ENCODE data around the gene WARS2.

WARS2 gene

DNA sequence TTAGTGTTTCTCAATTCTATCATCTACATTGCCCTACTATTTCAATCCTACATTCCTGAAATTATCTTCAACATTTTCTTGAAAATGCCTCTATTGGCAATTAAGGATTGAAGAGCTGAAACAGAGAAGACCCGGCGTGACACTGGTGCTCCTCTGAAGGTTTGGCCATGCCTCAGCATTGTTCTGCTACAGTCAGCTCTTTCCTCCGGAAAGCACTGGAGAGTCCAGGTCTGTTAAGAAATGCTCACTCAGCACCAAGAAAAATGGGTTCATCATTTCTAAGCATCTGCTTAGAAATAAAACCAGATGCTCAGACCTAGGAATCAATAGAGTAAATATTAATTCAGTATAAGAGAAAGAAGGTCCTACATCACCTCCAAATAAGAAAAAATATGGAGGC lies 58.8 kb downstream of the WARS2 start:
- no peak for DNase-seq

DNA sequence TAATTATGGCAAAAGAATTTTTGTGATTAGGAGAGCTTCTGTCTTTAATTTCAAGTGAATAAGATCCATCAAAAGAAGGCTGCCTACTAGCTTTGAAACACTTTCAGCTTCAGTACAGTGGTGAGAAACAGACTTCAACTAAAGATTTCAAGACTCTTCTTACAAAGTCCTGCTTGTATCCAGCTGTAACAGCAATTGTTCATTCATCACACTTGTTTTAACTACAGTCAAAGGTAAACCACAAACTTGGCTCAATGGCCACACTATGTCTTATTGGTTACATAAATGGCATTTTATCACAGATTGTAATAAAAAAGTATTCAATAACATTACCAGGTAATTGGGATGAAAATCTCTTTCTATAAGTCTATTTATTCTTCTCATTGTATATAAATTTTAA lies 59.2 kb downstream of the WARS2 start:
- DNase-seq, result no peak

DNA sequence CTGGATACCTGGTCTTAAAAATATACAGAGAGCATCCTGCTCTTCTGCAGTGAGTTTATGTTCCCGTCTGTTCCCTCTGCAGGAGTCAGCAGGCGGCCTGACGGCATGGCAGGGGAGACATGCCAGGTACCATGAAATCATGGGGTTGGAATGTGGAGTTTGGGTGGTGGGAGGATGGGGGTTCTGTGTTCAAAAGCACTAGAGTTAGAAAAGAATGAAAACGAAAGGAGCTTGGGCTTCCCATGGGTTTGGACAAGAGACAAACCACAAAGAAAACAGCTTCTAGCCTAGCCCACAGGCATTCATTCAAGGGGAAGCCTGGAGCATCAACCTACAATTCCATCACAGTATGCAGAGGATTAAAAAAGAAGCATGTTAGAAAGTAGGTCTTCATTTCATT lies 59.9 kb downstream of the WARS2 start:
- DNase-seq, result no peak

DNA sequence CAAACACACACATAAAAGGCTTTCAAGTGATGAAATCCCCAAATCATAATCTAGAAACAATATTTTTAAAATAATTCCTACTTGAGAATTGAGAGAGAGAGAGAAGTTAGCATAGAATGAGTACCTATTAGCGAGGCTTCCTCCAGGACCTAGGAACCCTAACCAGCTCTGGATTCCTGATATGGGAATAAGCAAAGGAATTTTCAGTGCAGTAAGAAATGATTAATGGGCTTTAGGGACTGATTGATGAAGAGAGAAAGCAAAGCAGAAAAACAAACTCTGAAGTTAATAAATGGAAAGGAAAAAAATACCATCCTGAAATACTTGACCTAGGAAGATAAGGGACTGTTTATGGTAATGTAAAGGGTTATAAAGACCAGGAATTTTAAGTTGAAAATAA lies 60.6 kb downstream of the WARS2 start:
- no peak for DNase-seq

DNA sequence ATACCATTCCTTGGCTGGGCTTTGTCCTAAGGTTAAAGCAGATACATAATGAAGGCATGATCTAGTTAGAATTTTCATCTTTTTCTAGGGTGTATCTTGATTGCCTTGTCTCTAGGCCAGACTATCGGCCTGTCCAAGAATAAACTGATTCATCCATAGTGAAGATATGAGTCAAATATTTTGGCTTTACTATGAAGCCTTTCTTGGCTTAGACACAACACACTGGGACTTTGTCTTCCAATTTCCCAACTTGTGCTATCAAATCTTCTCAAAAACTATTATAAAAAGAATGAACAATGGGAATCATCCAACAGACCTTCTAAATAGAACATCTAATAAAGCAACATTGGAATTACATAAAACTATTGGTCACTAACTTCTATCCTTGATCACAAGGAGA lies 64.8 kb downstream of the WARS2 start:
- DNase-seq, result no peak

DNA sequence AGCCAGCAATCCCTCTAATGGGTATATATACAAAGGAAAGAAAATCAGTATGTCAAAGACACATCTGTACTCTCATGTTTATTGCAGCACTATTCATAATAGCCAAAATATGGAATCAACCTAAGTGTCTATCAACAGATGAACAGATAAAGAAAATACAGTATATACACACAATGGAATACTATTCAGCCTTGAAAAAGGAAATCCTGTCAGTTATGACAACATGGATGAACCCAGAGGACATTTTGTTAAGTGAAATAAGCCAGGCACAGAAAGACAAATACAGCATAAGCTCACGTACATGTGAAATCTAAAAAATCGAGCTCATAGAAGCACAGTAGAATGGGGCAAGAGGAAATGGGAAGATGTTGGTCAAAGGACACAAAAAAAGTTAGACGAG lies 69.1 kb downstream of the WARS2 start:
- DNase-seq, result no peak

DNA sequence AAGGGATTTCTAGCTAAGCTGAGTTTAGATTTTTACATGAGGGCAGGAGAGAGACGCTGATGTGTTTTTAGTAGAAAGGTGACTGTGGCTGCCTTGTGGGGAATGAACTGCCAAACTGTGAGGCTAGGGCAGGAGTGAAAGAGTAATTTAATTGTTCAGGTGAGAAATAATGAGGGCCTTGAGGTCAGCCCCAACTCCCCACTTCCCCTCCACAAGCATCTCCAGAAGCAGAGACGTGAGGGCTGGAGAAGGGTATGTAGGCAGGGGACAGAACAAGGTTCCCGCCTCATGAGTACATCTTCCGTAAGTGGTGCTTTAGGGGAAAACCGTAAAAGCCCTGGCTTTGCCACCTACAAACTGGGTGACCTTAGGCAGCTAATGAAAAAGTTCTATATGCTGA lies 70.8 kb downstream of the WARS2 start:
- DNase-seq, result no peak

DNA sequence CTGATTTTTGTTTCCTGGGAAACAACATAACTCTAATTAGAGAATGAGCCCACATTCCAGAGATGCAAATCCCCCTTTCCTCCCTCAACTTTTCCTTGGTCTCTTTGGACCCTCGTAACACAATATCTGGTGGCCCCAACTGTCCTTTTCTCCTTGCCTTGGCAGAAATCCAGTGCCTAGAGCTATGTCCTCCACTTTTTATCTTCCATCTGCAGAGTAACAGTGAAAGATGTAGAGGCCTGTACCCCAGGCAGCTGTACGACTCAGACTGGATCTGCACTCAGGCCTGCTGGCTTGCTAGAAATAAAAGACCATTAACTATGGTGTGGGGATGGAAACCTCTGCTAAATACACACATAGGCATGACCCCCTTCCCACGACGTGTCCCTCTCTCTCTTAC lies 72.0 kb downstream of the WARS2 start:
- no peak for DNase-seq

DNA sequence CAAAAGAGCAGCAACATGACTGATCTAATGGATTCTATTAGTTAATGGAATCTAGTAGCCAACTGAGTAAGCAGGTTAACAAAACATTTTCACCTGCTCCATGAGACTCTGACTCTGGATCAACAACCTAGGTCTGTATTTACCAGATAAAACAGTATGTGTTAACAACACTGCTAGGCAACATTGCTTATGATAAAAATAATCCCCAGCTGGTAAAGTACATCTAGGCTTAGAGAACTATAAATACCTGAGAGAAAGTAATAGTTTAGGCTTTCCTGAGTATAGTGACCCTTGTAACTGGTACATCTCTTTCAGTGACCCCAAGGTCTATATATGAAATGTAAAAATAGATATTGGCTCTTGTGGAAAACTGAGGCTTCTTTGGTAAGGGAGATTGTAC lies 78.8 kb downstream of the WARS2 start:
- DNase-seq, result no peak

DNA sequence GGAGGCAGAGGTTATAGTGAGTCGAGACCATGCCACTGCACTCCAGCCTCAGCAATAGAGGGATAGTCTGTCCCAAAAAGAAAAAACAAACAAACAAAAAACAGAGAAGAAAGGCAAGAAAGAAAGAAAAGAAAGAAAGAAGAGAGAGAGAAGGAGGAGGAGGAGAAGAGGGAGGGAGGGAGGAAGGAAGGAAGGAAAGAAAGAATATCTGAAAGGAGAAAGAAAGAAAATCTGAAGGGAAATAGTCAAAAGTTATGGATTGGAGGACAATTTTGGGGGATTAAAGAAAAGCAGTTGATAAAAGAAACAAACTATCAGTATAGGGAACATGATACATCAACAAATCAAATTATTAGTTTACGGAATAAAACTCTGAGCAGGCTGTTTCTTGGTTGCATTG lies 84.9 kb downstream of the WARS2 start:
- no peak for DNase-seq

DNA sequence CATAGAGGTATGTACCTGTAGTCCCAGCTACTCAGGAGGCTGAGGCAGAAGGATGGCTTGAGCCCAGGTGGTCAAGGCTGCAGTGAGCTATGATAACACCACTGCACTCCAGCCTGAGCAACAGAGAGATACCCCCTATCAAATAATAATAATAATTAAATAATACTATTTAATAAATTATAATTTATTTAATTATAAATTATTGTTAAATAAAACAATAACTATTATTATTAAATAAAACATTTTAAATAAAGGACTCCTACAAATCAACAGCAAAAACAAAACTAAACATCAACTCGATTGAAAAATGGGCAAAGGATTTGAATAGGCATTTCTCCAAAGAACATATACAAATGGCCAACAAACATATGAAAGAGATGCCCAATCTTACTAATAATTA lies 86.5 kb downstream of the WARS2 start:
- DNase-seq, result no peak

DNA sequence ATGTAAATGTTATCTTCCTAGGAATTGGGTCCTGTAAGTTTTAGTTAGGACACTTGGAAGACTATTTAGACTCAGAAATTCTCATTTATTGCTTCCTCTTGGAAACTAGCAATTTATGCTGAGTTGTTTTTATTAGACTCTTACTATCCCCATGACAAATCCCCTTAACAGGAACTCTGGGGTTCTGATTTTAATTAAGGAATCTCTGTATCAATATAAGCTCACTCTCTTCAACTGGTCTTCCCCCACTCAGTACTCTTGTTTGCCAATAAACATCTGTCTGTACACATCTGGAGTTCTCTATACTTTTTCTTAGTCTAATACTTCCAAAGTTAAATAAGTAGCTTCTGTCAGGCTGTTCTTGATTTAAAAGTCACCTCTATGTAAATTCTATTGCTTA lies 88.2 kb downstream of the WARS2 start:
- DNase-seq, result no peak

DNA sequence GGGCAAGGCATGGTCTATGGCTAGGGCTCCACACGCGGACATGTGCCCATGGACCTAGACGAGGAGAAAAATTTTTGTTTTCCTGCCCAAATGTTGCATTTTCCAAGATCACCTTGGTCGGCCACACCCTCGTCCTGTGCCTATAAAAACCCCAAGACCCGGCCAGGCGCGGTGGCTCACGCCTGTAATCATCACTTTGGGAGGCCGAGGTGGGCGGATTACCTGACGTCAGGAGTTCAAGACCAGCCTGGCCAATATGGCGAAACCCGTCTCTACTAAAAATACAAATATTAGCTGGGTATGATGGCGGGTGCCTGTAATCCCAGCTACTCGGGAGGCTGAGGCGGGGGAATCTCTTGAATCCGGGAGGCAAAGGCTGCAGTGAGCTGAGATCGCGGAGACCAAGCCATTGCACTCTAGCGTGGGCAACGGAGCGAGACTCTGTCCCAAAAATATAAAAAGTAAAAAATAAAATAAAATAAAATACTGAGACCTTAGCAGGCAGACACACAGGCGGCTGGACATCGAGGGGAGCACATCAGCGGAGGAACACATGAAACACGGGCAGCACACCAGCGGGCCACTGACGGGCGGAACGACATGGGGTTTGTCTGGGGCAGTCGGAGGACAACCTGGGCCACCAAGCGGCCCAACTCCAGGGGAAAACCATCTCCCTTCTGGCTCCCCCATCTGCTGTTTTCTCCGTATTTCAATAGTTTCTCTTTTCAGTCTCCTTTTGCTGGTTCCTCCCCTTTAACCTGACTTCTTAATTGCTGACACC lies 91.6 kb downstream of the WARS2 start:
- DNase-seq, result no peak

DNA sequence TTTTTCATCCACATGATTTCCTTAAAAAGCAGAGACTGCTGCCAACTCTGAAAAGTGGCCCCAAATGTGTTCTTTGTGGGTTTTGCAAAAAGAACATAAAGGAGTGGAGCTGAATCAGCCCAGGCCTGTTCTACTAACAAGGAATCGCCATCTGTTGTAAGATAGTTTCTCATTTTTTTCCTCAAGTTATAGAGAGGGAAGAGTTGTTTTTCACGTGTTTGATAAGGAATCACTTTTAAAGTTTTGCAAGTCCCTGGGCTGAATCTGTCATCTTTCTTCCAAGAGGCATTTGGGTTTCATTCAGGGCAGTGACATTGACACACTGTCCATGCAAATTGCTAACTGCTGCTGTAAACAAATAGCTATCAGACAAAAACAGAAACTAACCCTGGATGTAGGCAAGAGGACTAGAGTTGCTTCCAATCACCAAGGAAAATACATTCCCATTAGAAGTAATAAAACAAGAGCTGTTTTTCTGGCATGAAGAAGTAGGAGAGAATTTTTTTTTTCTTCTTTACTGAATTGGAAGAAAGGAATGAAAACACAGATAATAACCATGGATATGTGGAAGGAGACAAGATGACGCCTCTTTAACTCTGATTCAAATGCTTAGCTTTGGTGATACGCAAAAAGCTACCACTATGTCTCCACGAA lies 93.5 kb downstream of the WARS2 start:
- DNase-seq, result no peak

DNA sequence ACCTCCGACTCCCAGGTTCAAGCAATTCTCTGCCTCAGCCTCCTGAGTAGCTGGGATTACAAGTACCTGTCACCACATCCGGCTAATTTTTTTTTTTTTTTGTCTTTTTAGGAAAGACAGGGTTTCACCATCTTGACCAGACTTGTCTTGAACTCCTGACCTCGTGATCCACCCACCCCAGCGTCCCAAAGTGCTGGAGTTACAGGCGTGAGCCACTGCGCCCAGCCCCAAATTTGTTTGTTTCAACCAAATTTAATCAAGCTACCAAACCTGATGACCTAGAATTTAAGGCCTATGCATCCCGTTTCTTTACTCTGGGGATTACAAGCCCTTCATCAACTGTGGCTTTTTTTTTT lies 94.0 kb downstream of the WARS2 start:
- DNase-seq, result no peak

DNA sequence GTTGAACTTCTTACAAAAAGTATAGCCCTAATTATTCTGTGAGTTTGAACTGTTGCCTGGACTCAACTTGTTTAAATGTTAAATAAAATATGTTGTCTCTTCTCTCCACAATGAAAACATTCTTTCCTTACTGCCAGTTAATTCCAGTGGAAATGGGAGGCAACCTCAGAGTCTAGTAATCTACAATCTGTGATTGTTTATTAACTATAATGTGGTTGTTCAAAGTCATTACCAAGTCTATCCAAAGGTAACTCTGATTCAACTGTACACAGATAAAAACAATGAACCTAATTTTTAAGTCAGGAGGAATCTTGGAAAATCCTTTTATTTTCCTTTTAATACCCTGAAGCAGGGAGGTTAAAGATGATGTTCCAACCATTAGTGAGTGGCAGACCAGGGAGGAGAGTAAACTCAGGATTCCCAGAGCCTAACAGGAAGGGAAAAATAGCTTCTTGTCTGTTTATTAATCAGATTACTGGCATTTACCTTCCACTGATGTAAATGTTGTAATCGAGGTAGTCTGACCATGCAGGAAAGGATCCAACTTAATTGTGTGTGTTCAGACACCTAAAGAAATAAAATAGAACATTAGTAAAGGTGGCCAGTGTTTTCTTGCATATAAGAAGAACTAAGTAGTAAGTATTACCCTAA lies 95.2 kb downstream of the WARS2 start:
- DNase-seq, result no peak

DNA sequence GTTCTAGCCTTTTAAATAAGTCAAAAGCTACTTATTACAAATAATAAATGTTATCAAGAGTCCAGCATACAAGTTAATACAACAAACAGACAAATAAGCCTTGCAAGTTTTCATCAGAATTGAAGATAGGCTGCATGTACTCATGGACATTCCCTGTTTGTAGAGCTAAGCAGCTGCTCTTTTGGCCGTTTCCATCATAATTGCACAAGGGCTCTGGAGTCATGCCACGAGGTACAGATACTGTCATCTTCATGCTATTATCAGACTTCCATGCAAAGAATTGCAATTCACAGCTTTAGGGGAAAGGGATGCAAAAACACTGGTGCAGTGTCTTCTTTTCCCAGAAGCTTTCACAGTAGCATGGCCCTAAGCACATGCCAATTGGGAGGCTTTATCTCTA lies 99.5 kb downstream of the WARS2 start:
- no peak for DNase-seq

DNA sequence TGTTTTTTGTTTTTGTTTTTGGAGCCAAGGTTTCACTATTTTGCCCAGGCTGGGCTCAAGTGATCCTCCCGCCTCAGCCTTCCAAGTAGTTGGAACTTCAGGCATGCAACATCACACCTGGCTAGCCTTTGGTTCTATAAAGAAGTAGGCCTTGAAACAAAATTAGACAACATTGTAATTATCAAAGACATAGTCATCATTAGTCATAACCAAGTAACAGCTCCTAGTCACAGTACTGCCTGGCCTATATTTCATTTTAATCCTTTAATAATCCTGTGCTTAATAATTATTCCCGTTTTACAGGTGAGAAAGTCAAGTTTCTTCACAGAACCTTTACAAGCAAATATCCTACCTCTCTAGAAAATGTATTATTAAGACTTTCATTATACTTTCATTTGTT lies 100.0 kb downstream of the WARS2 start:
- no peak for DNase-seq

DNA sequence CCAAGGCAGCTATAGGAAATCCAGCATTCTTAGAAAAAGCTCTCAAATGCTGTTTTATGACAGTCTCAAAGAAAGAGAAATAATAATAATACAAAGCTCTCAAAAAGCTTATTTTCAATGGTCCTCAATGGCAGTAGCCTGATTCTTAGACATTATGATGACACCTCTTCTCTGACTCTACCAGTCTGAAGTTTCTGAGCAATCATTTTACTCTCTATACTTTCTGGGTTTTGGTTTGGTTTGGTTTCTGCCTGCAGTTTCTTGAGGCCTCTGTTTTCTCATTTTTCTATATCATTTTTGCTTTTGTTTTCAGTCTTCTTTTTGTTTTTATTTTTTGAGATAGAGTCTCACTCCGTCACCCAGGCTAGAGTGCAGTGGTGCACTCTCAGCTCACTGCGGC lies 102.1 kb downstream of the WARS2 start:
- DNase-seq, result no peak

DNA sequence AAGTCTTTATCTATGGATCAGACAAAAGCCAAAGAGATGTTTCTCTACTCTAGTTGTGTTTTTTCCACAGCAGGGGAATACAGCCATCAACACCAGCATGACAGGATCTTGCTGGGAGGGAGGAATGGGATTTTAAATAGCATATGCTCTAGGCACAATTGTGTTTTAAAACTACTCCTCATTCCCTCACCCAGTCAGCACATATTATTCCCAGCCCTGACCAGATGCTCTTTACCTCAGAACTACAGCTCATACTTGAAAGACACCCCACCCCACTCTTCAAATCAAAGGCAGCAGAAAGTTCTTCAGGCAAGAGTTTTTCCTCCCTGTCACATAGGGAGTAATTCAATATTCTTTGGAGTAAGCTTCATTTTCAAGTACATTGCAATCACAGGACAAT lies 106.1 kb downstream of the WARS2 start:
- DNase-seq, result no peak

DNA sequence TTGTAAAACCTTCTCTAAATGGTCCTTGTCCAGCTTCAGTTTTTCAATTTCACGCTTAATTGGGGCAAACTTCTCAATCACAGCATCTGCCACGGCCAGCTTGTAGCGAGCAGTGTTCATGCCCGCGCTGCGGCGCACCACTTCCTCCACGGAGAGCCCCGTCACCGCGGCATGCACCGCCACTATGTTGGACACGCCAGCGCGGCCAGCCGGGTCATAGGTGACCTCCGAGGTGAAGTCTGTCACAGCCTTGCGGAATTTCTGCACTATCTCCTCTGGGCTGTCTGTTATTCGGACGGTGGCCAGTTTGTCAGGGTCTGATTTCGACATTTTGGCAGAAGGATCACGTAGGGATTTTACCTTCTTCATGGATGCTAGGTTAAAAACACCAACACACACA lies 107.5 kb downstream of the WARS2 start:
- DNase-seq, result no peak

DNA sequence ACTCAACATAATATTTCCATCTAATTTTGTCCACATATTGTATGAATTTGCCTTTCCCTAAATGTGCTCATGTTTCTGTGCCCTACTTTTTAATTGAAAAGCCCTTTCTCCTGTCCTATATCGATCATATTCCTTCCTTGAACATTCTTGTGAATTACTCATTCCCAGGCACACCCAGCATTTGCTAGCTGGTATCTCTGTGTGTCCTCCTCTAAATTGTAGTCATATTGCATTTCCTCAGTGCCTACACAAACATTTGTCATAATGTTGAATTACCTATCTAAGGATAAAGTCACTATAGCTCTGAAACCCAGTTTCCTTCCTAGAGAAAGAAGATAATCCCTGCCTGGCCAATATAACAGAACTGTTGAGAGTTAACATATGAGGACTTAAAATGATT lies 112.7 kb downstream of the WARS2 start:
- no peak for DNase-seq

DNA sequence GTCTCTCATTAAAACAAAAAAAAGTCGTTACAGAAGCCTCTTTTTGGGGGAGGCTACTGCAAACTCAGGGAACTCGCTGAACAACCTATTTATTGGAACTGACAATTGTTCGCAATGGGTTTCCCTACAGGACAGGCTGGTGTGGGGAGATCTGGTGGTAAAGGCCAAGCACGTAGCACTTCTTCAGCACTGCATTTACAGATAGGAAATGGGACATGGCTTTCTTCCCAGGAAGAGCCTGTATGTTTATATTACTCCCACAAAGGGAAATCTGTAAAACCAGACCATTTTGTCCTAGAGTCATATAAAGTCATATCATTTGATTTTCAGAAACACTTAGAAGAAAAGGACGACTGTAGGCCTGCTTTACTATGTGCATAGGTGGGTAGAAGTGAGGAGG lies 113.5 kb downstream of the WARS2 start:
- DNase-seq, result no peak

DNA sequence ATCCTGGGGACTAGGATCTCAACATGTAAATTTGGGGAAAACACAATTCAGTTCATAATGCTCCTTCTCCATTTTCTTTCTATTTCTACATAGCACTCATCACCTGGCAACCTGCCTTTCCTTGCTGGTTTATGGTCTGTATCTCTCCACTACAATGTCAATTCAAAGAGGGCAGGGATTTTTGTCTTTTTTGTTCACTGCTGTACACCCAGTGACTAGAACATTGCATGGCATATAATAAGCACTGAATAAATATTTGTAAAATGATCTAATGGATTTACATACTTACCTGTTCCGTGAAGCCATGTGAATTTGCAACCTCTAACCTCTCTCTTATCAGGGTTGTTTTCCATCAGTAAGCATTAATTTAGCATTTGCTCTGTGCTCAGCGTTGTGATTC lies 124.9 kb downstream of the WARS2 start:
- no peak for DNase-seq

DNA sequence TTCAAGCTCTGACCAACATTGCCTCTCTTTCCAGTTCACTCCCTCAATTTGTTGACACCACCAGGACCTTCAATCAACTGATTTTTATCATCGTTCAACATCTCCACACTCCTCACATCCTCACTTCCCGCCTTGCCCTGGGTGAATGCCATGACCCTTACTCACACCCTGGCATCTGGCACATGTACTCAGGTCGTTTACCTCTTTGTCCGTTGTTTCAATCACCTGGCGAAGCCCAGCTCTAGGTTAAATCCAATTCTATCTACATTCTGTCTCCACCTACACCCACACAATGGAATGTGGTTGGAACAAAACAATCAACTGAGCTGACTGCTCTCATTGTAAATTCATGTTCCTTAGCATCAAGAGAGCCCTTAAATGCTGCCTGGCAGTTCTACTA lies 128.1 kb downstream of the WARS2 start:
- DNase-seq, result no peak
